HG03108 (cell line): ENCODE measurements around the gene PCDH12.

Experiments
- ATAC-seq: cut with Tn5 transposase; IDR thresholded peaks from one replicate; pipeline ENCODE4 v1.9.1; 2021; ENCODE audit warnings: moderate library complexity; ENCODE audit not compliant: unreplicated experiment

Gene PCDH12

DNA sequence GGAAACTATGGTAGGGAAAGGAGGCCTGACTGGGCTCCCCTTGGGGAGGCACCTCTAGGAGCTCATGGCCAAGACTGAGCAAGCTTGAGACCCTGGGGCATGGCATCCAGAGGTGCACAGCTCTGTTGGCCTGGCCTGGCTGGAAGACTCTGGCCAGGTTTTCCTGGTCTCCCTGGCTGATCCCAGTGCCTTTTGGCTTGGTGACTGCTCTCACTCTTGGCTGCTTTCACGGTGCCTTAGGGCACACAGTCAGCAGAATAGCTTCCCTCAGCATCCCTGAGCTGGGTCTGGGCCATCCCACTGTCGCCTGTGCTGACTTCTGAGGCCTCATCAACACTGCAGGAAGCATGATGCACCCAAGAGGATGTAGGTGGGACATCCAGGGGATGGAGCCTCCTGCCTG, 47.7 kb downstream of the PCDH12 start:
- no peak for ATAC-seq

DNA sequence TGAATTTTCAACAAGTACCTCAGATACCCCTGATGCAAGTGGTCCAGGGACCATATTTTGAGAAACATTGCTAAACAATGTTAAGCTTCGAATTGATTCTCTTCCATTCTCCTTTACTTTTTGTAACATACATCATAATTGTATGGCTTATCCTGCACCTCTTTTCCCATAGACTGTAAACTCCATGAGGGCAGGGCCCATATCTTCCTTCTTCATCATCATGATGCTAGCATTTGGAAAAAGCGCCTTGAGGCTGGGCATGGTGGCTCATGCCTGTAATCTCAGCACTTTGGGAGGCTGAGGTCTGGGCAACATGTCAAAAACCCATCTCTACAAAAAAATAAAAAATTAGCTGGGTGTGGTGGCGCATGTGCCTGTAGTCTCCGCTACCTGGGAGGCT, 48.8 kb downstream of the PCDH12 start:
- ATAC-seq: no peak

DNA sequence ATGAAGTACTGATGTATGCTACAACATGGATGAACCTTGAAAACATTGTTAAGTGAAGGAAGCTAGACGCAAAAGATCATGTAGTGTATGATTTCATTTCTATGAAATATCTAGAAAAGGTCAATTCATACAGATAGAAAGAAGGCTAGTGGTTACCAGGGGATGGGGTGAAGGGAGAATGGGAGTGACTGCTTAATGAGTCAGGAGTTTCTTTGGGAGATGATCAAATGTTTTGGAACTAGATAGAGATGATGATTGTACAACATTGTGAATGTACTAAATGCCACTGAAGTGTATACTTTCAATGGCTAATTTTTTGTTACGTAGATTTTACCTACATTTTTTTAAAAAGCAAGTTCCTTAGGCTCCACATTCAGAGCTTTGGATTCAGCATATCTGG, 49.2 kb downstream of the PCDH12 start:
- ATAC-seq: no peak

DNA sequence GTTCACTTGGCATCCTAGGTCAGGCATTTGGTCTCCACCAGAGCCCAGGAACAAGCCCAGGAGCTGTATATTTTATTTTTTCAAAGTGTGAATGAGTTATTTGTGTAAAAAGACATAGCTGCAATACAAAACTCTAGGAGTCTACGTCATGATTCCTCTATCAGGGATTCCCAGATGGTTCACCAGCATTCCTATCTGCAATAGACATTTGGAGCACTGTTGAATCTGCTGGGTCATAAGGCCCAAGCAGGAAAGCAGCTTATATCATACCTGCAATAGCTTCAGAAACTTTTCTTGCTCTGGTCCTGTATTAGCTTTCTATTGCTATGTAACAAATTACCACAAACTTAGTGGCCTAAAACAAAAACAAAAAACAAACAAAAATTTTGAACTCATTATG, 51.0 kb downstream of the PCDH12 start:
- ATAC-seq: no peak

DNA sequence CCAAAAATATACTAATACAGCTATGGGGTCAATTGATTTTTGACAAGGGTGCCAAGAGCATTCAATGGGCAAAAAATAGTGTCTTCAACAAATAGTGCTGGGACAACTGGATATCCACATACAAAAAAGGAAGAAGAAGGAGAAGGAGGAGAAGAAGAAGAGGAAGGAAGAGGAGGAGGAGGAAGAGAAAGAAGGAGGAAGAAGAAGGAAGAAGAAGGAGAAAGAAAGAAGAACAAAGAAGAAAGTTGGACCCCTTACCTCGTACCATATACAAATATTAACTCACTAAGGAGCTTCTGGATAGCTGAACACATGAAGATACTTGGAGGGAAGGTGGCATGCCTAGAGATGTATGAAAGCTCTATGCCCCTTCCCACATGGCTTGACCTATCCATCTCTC, 51.5 kb downstream of the PCDH12 start:
- ATAC-seq: no peak

DNA sequence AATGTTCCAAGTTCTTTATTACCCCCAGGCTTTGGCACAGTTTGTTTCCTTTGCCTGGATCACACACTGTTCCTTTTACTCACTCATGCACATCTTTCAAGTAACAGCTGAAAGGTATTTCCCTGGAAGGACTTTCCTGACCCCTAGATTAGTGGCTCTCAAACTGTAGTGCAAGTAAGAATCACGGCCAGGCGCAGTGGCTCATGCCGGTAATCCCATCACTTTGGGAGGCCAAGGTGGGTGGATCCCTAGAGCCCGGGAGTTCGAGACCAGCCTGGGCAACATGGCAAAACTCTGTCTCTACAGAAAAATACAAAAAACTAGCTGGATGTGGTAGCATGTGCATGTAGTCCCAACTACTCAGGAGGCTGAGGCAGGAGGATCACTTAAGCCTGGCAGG, 53.5 kb downstream of the PCDH12 start:
- ATAC-seq: no peak

DNA sequence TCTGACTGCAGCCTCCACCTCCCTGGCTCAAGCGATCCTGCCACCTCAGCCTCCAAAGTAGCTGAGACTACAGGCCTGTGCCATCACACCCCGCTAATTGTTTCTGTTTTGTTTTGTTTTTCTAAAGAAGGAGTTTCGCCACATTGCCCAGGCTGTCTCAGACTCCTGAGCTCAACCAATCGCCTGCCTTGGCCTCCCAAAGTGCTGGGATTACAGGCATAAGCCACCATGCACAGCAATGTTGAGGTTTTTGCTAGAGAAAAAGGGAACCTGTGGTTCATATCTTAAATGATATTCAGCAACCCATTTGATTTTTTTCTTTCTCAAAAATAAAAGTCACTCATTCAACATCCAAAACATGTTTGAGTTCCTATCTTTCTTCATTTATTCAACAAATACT, 54.7 kb downstream of the PCDH12 start:
- ATAC-seq: no peak

DNA sequence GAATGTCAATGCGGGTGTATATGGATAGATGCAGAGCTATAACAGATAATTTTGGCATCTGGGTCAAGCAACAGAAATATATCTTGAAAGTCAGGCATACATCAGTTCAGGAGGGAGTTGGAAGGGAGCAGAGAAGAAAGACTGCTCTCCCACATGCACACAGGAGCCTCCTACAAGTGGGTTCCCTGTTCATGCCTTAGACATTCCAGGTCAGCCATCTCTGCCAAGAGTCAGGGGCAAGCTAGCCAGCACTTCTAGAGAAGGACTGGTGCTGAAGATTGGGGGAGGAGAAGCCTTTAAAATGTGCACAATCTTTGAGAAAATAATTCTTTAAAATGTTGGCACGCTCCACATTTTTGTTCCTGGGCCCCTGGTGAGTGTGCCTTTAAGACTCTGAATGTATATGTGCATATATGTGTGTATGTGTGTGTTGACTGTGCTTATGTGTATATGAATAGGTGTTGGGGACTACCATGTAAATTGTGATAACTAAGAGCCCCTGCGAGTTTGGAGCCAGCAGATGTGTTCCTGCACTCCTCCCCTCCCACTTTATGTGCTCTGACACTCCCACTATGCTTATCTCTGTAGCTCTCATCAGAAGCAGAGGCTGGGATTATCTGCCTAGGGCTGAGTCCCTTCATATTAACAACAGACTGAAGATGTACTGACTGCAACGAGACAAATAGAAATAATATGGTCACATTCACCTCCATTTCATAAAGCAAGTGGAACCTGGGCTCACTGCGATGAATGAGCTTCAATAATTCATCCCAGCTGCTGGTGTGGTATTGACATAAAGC, 55.8 kb downstream of the PCDH12 start:
- ATAC-seq: no peak

DNA sequence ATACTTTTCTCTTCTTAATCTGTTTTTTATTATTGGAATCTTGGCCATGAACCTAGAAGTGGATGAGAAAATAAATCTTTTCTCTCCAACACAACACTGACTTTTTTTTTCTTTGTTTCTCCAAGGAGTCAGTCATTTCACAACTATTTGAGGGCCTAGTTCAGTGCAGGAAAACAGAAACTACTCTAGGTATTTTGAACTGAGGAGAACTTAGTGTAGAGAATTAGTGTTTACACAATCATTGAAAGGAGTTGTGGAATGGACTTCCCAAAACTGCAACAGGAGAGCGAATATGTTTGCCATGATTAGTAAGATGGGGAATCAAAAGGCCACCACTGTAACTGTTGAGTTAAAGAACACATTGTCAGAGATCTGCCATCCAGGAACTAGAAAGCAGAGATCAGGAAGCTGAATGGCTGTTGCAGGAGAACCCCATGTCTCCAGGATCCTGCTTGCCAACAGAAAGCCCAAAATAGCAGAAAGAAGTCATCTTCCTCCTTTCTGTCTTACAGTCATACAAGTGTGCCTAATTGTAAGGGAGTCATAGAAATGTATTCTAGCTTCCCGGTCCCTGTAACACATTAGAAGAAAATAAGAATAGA, 59.5 kb downstream of the PCDH12 start:
- no peak for ATAC-seq

DNA sequence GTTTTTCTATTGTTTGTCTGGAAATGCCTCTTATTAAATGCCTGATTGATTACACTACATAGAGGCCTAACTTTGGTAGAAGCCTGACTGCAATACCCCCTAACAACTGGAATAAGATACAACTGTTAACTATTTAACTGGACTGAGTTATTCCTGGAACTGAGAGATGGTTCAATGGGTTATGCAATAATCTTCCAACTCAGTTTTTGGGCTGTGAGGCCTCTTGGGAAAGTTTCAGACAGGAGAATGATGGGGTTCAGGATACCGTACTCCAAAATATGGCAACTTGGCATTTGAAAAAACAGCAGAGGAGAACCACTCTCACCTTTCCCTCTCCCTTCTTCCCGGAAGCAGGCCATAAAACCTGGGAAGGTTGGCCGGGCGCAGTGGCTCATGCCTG, 60.6 kb downstream of the PCDH12 start:
- ATAC-seq: no peak
